Ascending aorta (tissue), 2 donors: Measurements from ENCODE around the gene RASGRF2. TPM values are rescaled to one million over a fixed set of nuclear protein-coding genes. Genes with fewer than 3 reads are reported as not detected.

Experiments
- DNase-seq, 2 donors: peaks; one replicate each; pipeline ENCODE4 v3.0.0-alpha.2; 2019; ENCODE audit warnings: low spot score in 2 of 2
- H3K27ac ChIP-seq, 2 donors: fragments of 200-600 bp; sonication (generic); one replicate each; pipeline ENCODE4 v1.5.1; 2016 to 2017; ENCODE audit warnings: mild to moderate bottlenecking in 1 of 2
- H3K27me3 ChIP-seq: fragments of 200-600 bp; sonication (generic); one replicate; pipeline ENCODE4 v1.5.1; 2017
- H3K36me3 ChIP-seq, 2 donors: fragments of 200-600 bp; sonication (generic); one replicate each; pipeline ENCODE4 v1.5.1; 2016
- H3K4me1 ChIP-seq, 2 donors: fragments of 200-600 bp; sonication (generic); one replicate each; pipeline ENCODE4 v1.5.1; 2016 to 2017; ENCODE audit warnings: mild to moderate bottlenecking in 1 of 2
- H3K4me3 ChIP-seq, 2 donors: fragments of 200-600 bp; sonication (generic); one replicate each; pipeline ENCODE4 v1.5.1; 2016 to 2017; ENCODE audit warnings: mild to moderate bottlenecking in 1 of 2
- H3K9me3 ChIP-seq, 2 donors: fragments of 200-600 bp; sonication (generic); one replicate each; pipeline ENCODE4 v1.5.1; 2016
- intact Hi-C: fragments of 100-400 bp; cut with DNase I; formaldehyde crosslinking; loops from one replicate; pipeline ENCODE4 v1.15.1; 2023
- total RNA-seq: library from RNA; depleted of rRNA; stranded (reverse); fragments of >200 nt; gene quantifications from one replicate; pipeline ENCODE4 v1.1.0, GENCODE V29; 2016
- TF ChIP-seq, protein P1 (sequence below), 3 experiments: fragments of 200-600 bp in 2 of 3; fragments of 450-650 bp in 1 of 3; sonication (generic) in 2 of 3; IDR thresholded peaks; one replicate each; pipeline ENCODE4 v1.5.1; 2016 to 2019; ENCODE audit warnings: antibody characterized with exemption in 3 of 3, mild to moderate bottlenecking in 1 of 3, moderate library complexity in 1 of 3

Gene RASGRF2
- total RNA-seq, 1 donor from 2014 or later = 16.9 TPM

DNA sequence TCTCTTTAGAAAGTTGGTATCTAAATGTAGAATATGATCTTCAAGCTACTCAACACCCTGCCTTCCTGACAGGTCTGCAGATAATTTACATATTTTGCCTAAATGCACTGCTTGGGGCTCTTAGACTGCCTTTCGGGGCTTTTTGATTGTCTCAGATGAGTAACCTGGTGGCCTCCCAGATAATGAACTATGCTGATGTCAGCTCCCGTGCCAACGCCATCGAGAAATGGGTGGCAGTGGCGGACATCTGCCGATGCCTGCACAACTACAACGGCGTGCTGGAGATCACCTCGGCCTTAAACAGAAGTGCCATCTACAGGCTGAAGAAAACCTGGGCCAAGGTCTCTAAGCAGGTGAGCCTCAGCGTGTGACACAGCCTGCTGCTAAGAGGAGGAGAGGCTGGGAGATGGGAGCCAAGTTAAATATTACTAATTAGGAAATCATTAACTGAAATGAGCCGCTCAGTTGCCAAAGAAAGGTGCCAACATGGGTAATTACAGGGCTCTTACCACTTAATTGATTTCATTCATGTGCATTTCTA lies 252.1 kb downstream of the RASGRF2 start:
- intact Hi-C loops = no loop called here
- Histone ChIP-seq H3K36me3 (no peaks in the 10 kb centered on the region), H3K4me3 (no peak overlapping the region), H3K27ac (no peak overlapping the region), H3K9me3 (no peaks in the 10 kb centered on the region), H3K4me1 (no peaks in the 10 kb centered on the region), H3K27me3 (no peaks in the 10 kb centered on the region)
- TF ChIP-seq, protein P1, sequence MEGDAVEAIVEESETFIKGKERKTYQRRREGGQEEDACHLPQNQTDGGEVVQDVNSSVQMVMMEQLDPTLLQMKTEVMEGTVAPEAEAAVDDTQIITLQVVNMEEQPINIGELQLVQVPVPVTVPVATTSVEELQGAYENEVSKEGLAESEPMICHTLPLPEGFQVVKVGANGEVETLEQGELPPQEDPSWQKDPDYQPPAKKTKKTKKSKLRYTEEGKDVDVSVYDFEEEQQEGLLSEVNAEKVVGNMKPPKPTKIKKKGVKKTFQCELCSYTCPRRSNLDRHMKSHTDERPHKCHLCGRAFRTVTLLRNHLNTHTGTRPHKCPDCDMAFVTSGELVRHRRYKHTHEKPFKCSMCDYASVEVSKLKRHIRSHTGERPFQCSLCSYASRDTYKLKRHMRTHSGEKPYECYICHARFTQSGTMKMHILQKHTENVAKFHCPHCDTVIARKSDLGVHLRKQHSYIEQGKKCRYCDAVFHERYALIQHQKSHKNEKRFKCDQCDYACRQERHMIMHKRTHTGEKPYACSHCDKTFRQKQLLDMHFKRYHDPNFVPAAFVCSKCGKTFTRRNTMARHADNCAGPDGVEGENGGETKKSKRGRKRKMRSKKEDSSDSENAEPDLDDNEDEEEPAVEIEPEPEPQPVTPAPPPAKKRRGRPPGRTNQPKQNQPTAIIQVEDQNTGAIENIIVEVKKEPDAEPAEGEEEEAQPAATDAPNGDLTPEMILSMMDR (IDR thresholded peaks at IDR 0.05) = no peak
- DNase-seq = no peak

DNA sequence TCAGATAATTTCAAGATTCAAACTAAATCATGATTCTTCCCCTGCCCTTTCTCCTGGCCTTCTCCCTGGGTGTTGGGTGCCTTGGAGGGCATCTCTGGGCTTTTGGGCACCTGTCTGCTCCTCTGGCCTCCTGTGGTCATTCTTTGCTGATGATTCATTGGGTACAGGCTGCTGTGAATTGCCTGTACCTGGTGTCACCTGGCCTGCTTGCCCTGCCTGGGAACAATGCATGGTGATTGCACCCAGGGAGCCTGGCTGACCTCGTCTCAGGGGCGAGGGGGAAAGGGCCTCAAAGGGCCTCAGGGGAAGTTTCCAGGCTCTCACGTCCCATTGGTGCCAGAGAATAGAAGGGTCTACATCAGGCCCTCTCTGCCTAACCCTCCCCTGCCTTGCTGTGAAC lies 252.9 kb downstream of the RASGRF2 start:
- intact Hi-C loops = no loop called here
- no peak overlapping the region for H3K27ac ChIP-seq
- no peaks in the 10 kb centered on the region for H3K4me1 ChIP-seq
- no peaks in the 10 kb centered on the region for H3K36me3 ChIP-seq
- no peaks in the 10 kb centered on the region for H3K9me3 ChIP-seq
- H3K4me3 ChIP-seq = no peak overlapping the region
- TF ChIP-seq, protein P1 (IDR thresholded peaks at IDR 0.05) = no peak
- no peaks in the 10 kb centered on the region for H3K27me3 ChIP-seq
- no peak for DNase-seq

DNA sequence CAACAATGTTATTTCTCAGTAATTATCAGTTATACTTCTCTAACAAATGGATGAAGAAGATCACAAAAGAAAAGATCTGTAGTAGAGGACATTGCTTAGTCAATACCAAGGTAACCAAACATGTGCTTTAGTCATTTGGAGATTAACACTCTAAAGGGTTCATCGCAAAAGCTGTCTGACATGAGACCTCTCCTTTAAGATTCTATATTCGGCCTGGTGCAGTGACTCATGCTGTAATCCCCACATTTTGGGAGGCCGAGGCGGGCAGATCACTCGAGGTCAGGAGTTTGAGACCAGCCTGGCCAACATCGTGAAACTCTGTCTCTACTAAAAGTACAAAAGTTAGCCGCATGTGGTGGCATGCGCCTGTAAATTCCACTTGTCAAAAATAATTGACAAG lies 254.7 kb downstream of the RASGRF2 start:
- Histone ChIP-seq H3K27ac (no peak overlapping the region), H3K36me3 (no peaks in the 10 kb centered on the region), H3K4me3 (no peak overlapping the region), H3K4me1 (no peaks in the 10 kb centered on the region), H3K9me3 (no peaks in the 10 kb centered on the region), H3K27me3 (no peaks in the 10 kb centered on the region)
- intact Hi-C loops = no loop called here
- TF ChIP-seq, protein P1 (IDR thresholded peaks at IDR 0.05) = no peak
- DNase-seq = no peak

DNA sequence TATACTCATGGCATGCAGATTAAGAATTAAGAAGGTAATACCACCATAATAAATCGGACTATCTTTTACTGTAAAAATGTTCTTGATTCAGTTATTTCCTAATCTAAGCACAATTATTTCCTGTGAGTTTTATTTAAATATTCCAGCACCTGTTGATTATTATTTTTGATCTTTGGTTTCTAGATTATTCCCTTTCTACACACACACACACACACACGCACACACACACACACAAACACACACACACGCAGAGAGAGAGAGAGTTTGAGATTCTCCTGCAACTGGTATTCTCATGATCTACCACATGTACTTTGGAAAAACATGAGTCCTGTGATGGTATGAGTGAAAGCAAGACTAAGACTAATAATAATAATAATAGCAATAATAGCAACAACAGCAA lies 256.0 kb downstream of the RASGRF2 start:
- TF ChIP-seq, protein P1 (IDR thresholded peaks at IDR 0.05) = no peak
- intact Hi-C loops = no loop called here

DNA sequence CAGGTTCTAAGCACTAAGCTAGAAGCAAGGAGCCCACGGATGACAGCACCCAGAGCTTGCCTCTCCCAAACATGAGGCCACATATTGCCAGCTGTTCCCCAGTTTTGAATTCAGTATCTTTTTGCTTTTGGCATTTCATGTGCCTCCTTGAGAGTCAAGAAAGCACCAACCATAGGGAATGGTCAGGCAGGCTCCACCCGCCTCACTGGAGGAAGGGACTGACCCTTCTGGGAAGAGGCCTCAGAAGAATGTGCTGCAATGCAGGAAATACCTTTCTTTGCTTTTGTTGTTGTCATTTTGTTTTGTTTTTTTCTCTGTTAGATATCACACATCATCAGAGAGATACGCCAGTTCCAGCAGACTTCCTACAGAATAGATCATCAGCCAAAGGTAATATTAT lies 259.2 kb downstream of the RASGRF2 start:
- TF ChIP-seq, protein P1 (IDR thresholded peaks at IDR 0.05) = no peak
- no peak overlapping the region for H3K4me3 ChIP-seq
- DNase-seq = no peak
- H3K27me3 ChIP-seq = no peaks in the 10 kb centered on the region
- no peaks in the 10 kb centered on the region for H3K4me1 ChIP-seq
- no peak overlapping the region for H3K27ac ChIP-seq
- no peaks in the 10 kb centered on the region for H3K9me3 ChIP-seq
- no peaks in the 10 kb centered on the region for H3K36me3 ChIP-seq
- intact Hi-C loops = no loop called here

More for the DNA sequence above, 256.0 kb downstream of the RASGRF2 start:
- no peak for DNase-seq
- H3K27me3 ChIP-seq = no peaks in the 10 kb centered on the region
- no peaks in the 10 kb centered on the region for H3K9me3 ChIP-seq
- H3K4me3 ChIP-seq = no peak overlapping the region
- no peaks in the 10 kb centered on the region for H3K4me1 ChIP-seq
- H3K27ac ChIP-seq = no peak overlapping the region
- no peaks in the 10 kb centered on the region for H3K36me3 ChIP-seq

DNA sequence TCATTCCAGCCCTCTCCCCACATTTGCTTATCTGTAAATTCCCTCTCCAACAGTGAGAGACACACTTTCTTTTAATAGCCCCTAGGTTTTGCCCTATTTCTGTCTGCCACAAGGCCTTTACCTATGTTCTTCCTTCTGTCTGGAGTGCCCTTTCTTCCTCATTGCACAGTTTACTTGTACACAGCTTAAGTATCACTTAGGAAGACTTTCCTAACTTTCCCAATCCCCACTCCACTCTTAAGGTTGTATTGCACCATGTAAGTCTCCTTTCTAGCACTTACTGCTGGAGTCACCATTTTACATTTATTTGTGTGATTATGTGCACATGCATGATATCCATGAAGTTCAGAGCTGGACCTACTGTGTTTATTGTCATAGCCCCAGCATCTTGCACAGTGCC lies 262.1 kb downstream of the RASGRF2 start:
- no peak for DNase-seq
- H3K27me3 ChIP-seq = no peaks in the 10 kb centered on the region
- no peaks in the 10 kb centered on the region for H3K36me3 ChIP-seq
- H3K27ac ChIP-seq = no peak overlapping the region
- H3K4me1 ChIP-seq = no peaks in the 10 kb centered on the region
- TF ChIP-seq, protein P1 (IDR thresholded peaks at IDR 0.05) = no peak
- no peak overlapping the region for H3K4me3 ChIP-seq
- intact Hi-C loops = no loop called here
- H3K9me3 ChIP-seq = no peaks in the 10 kb centered on the region
